Measurements from ENCODE around the gene FGF3. TPM values are rescaled to one million over a fixed set of nuclear protein-coding genes. Genes with fewer than 3 reads are reported as not detected.

Gene FGF3
- polyA plus RNA-seq, 2 donors = not detected

- no peaks in the 10 kb centered on the region for H3K9me3 ChIP-seq (ENCODE audit: control insufficient read depth in 2 of 2, insufficient read depth in 1 of 2, low read depth in 1 of 2, low read length in 1 of 2)
- peaks cover 0 to 2% of the 10 kb centered on the region in 2 donors for H3K4me1 ChIP-seq (ENCODE audit: control insufficient read depth in 2 of 2, insufficient read depth in 2 of 2, low read length in 1 of 2)
- H3K27ac ChIP-seq (ENCODE audit: low read depth in 2 of 2, low read length in 1 of 2) = no peak overlapping the region
- H3K27me3 ChIP-seq (ENCODE audit: control insufficient read depth in 1 of 2, insufficient read depth in 2 of 2, low read length in 2 of 2) = no peaks in the 10 kb centered on the region
- 48 to 58% methylated on average over 4 of the region's 4 CpGs for WGBS, 2 donors
- no peak overlapping the region for H3K4me3 ChIP-seq (ENCODE audit: low read depth in 1 of 2, low read length in 2 of 2)
- H3K36me3 ChIP-seq (ENCODE audit: control insufficient read depth in 2 of 2, insufficient read depth in 2 of 2, low read length in 1 of 2) = no peaks in the 10 kb centered on the region
Observed at GRCh38 chr11:69787457-69787856, 31.8 kb downstream of the FGF3 start.

DNA sequence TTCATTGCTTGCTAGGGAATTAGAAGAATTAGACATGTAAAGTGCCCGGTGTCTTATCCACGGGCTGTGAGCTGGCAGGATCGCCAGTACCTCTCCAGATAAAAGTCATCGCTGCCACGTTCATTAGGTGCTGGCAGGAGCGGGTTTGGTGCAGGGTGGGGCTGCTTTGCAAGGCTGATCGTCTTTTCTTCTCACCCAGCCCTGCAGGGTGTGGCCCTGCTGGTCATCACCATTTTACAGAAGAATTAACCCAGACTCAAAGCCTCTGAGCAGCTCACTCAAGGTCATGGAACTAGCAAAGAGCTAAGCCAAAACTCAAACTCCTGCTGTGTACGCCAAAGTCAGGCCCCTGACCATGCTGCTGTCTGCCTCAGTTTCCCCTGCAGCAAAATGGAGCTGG, 38.0 kb downstream of the FGF3 start:
- Histone ChIP-seq H3K27ac (ENCODE audit: low read depth in 2 of 2, low read length in 1 of 2) (no peak overlapping the region), H3K4me3 (ENCODE audit: low read depth in 1 of 2, low read length in 2 of 2) (no peak overlapping the region), H3K9me3 (ENCODE audit: control insufficient read depth in 2 of 2, insufficient read depth in 1 of 2, low read depth in 1 of 2, low read length in 1 of 2) (no peaks in the 10 kb centered on the region), H3K36me3 (ENCODE audit: control insufficient read depth in 2 of 2, insufficient read depth in 2 of 2, low read length in 1 of 2) (no peaks in the 10 kb centered on the region), H3K27me3 (ENCODE audit: control insufficient read depth in 1 of 2, insufficient read depth in 2 of 2, low read length in 2 of 2) (peaks cover 0 to 2% of the 10 kb centered on the region in 2 donors), H3K4me1 (ENCODE audit: control insufficient read depth in 2 of 2, insufficient read depth in 2 of 2, low read length in 1 of 2) (no peaks in the 10 kb centered on the region)
- WGBS, 2 donors = 56 to 57% methylated on average over 8 of the region's 8 CpGs

- WGBS, 2 donors = 86 to 88% methylated on average over 8 of the region's 8 CpGs
- no peaks in the 10 kb centered on the region for H3K36me3 ChIP-seq (ENCODE audit: control insufficient read depth in 2 of 2, insufficient read depth in 2 of 2, low read length in 1 of 2)
- H3K4me1 ChIP-seq (ENCODE audit: control insufficient read depth in 2 of 2, insufficient read depth in 2 of 2, low read length in 1 of 2) = no peaks in the 10 kb centered on the region
- H3K4me3 ChIP-seq (ENCODE audit: low read depth in 1 of 2, low read length in 2 of 2) = no peak overlapping the region
- peaks cover 0 to 5% of the 10 kb centered on the region in 2 donors for H3K9me3 ChIP-seq (ENCODE audit: control insufficient read depth in 2 of 2, insufficient read depth in 1 of 2, low read depth in 1 of 2, low read length in 1 of 2)
- peaks cover 10 to 18% of the 10 kb centered on the region in 2 donors for H3K27me3 ChIP-seq (ENCODE audit: control insufficient read depth in 1 of 2, insufficient read depth in 2 of 2, low read length in 2 of 2)
- no peak overlapping the region for H3K27ac ChIP-seq (ENCODE audit: low read depth in 2 of 2, low read length in 1 of 2)
Observed at GRCh38 chr11:69778373-69778772, 40.8 kb downstream of the FGF3 start.

DNA sequence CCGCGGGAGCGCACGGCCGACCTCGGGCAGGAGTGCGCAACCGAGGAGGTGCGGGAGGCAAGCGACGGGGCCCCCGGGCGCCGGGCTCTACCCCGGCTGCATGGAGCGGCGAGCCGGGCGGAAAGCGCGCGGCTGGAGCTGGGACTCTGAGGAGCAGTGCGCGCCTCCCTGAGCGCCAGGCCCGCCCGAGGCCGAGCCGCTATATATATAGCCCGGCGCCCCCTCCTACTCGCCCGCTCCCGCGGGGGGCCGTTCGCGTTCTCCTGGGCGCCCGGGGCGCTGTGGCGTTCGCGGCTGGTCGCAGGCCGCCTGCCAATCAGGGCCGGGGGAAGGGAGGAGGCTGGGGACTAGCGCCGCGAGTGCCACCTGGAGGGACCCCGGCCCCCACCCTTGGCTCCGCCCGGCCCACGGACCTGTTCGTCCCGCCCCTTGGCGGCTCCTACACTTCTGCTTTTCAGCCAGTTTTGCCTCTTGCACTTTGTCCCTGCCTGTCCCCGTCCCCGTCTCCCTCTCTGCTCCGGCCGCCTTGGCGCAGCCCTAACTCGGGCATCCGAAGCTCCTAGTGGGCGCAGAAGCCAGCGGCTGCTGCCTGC, 44.0 kb downstream of the FGF3 start, which contains the start of gene FGF4:
Gene FGF4, minus strand, starts transcription at position 179 of the 593 bp plus-strand sequence. CDS start 257 bp downstream, outside the sequence.
- 3 to 4% methylated on average over 46 to 66 of the region's 66 CpGs for WGBS, 2 donors
- Histone ChIP-seq H3K27ac (ENCODE audit: low read depth in 2 of 2, low read length in 1 of 2) (no peak within 1 kb of the TSS), H3K36me3 (ENCODE audit: control insufficient read depth in 2 of 2, insufficient read depth in 2 of 2, low read length in 1 of 2) (no peaks in the 10 kb centered on the region), H3K4me3 (ENCODE audit: low read depth in 1 of 2, low read length in 2 of 2) (no peak within 1 kb of the TSS), H3K4me1 (ENCODE audit: control insufficient read depth in 2 of 2, insufficient read depth in 2 of 2, low read length in 1 of 2) (no peaks in the 10 kb centered on the region), H3K27me3 (ENCODE audit: control insufficient read depth in 1 of 2, insufficient read depth in 2 of 2, low read length in 2 of 2) (peaks cover 10 to 24% of the 10 kb centered on the region in 2 donors), H3K9me3 (ENCODE audit: control insufficient read depth in 2 of 2, insufficient read depth in 1 of 2, low read depth in 1 of 2, low read length in 1 of 2) (peaks cover 0 to 7% of the 10 kb centered on the region in 2 donors)

GRCh38 chr11:69774354-69775162, 44.7 kb downstream of the FGF3 start:
- WGBS, 2 donors = 3 to 4% methylated on average over 84 to 107 of the region's 107 CpGs

DNA sequence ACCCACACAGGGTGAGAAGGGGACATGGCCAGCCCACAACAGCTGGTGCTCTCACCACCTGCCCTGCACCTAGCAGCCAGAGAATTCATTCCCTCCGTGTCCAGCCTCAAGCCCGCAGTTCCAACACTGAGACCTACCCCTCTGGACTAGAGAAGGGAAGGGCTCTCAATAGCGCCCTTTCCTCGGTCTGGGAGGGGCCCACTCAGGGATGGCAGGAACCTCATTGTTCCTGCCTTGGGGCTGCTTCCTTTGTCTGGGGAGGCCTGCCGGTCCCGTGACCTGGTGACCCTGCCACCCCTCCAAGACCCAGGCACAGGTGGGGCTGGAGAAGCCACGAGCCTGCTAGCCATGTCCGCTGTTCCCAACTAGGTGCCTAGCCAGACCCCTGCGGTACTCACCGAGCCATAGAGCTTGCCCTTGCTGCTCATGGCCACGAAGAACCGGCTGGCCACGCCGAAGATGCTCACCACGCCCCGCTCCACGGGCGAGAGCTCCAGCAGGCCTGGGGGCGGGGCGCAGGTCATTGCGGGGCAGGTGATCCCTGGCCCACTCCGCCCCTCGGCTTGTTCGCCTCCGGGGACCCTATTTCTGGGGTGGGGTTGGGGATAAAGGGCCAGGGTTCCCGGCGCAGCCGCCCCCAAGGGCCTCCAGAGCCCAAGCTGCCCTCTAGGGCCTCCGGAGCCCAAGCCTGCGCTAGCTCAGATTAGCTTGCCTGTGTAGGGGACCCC, 45.4 kb downstream of the FGF3 start:
- H3K27ac ChIP-seq (ENCODE audit: low read depth in 2 of 2, low read length in 1 of 2) = no peak overlapping the region
- no peaks in the 10 kb centered on the region for H3K4me1 ChIP-seq (ENCODE audit: control insufficient read depth in 2 of 2, insufficient read depth in 2 of 2, low read length in 1 of 2)
- H3K4me3 ChIP-seq (ENCODE audit: low read depth in 1 of 2, low read length in 2 of 2) = no peak overlapping the region
- peaks cover 4 to 9% of the 10 kb centered on the region in 2 donors for H3K9me3 ChIP-seq (ENCODE audit: control insufficient read depth in 2 of 2, insufficient read depth in 1 of 2, low read depth in 1 of 2, low read length in 1 of 2)
- H3K36me3 ChIP-seq (ENCODE audit: control insufficient read depth in 2 of 2, insufficient read depth in 2 of 2, low read length in 1 of 2) = no peaks in the 10 kb centered on the region
- WGBS, 2 donors = 11 to 16% methylated on average over 29 to 30 of the region's 30 CpGs
- H3K27me3 ChIP-seq (ENCODE audit: control insufficient read depth in 1 of 2, insufficient read depth in 2 of 2, low read length in 2 of 2) = peaks cover 15 to 24% of the 10 kb centered on the region in 2 donors

More at GRCh38 chr11:69774354-69775162, 44.7 kb downstream of the FGF3 start:
- H3K4me3 ChIP-seq (ENCODE audit: low read depth in 1 of 2, low read length in 2 of 2) = no peak overlapping the region
- H3K36me3 ChIP-seq (ENCODE audit: control insufficient read depth in 2 of 2, insufficient read depth in 2 of 2, low read length in 1 of 2) = no peaks in the 10 kb centered on the region
- no peak overlapping the region for H3K27ac ChIP-seq (ENCODE audit: low read depth in 2 of 2, low read length in 1 of 2)
- peaks cover 10 to 24% of the 10 kb centered on the region in 2 donors for H3K27me3 ChIP-seq (ENCODE audit: control insufficient read depth in 1 of 2, insufficient read depth in 2 of 2, low read length in 2 of 2)
- no peaks in the 10 kb centered on the region for H3K4me1 ChIP-seq (ENCODE audit: control insufficient read depth in 2 of 2, insufficient read depth in 2 of 2, low read length in 1 of 2)
- peaks cover 0 to 7% of the 10 kb centered on the region in 2 donors for H3K9me3 ChIP-seq (ENCODE audit: control insufficient read depth in 2 of 2, insufficient read depth in 1 of 2, low read depth in 1 of 2, low read length in 1 of 2)

GRCh38 chr11:69771466-69771865, 47.8 kb downstream of the FGF3 start:
- no peak overlapping the region for H3K4me3 ChIP-seq (ENCODE audit: low read depth in 1 of 2, low read length in 2 of 2)
- no peaks in the 10 kb centered on the region for H3K4me1 ChIP-seq (ENCODE audit: control insufficient read depth in 2 of 2, insufficient read depth in 2 of 2, low read length in 1 of 2)
- no peaks in the 10 kb centered on the region for H3K36me3 ChIP-seq (ENCODE audit: control insufficient read depth in 2 of 2, insufficient read depth in 2 of 2, low read length in 1 of 2)
- peaks cover 4 to 9% of the 10 kb centered on the region in 2 donors for H3K9me3 ChIP-seq (ENCODE audit: control insufficient read depth in 2 of 2, insufficient read depth in 1 of 2, low read depth in 1 of 2, low read length in 1 of 2)
- H3K27ac ChIP-seq (ENCODE audit: low read depth in 2 of 2, low read length in 1 of 2) = no peak overlapping the region
- peaks cover 20 to 24% of the 10 kb centered on the region in 2 donors for H3K27me3 ChIP-seq (ENCODE audit: control insufficient read depth in 1 of 2, insufficient read depth in 2 of 2, low read length in 2 of 2)
- WGBS, 2 donors = 39 to 45% methylated on average over 7 of the region's 7 CpGs

DNA sequence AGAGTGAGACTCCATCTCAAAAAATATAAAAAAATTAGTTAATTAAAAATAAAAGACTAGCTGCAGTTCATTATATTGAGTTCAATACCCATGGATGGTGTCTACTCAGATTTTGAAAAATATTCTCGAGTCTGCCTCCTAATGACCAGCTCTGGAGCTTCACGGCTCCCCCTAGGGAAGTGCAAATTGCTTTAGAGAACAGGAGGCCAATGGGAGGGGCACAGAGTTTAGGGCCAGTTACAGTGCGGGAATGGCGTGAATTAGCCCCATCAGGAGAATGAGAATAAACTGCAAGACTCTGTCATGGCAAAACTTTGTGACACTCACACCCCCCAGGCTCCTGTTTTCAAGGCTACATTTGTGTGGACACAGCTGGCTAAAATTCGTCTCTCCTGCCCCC, 48.7 kb downstream of the FGF3 start:
- no peaks in the 10 kb centered on the region for H3K4me1 ChIP-seq (ENCODE audit: control insufficient read depth in 2 of 2, insufficient read depth in 2 of 2, low read length in 1 of 2)
- H3K4me3 ChIP-seq (ENCODE audit: low read depth in 1 of 2, low read length in 2 of 2) = no peak overlapping the region
- 18 to 26% methylated on average over 5 of the region's 5 CpGs for WGBS, 2 donors
- no peak overlapping the region for H3K27ac ChIP-seq (ENCODE audit: low read depth in 2 of 2, low read length in 1 of 2)
- H3K36me3 ChIP-seq (ENCODE audit: control insufficient read depth in 2 of 2, insufficient read depth in 2 of 2, low read length in 1 of 2) = no peaks in the 10 kb centered on the region
- peaks cover 4 to 9% of the 10 kb centered on the region in 2 donors for H3K9me3 ChIP-seq (ENCODE audit: control insufficient read depth in 2 of 2, insufficient read depth in 1 of 2, low read depth in 1 of 2, low read length in 1 of 2)
- H3K27me3 ChIP-seq (ENCODE audit: control insufficient read depth in 1 of 2, insufficient read depth in 2 of 2, low read length in 2 of 2) = peaks cover 14 to 19% of the 10 kb centered on the region in 2 donors

DNA sequence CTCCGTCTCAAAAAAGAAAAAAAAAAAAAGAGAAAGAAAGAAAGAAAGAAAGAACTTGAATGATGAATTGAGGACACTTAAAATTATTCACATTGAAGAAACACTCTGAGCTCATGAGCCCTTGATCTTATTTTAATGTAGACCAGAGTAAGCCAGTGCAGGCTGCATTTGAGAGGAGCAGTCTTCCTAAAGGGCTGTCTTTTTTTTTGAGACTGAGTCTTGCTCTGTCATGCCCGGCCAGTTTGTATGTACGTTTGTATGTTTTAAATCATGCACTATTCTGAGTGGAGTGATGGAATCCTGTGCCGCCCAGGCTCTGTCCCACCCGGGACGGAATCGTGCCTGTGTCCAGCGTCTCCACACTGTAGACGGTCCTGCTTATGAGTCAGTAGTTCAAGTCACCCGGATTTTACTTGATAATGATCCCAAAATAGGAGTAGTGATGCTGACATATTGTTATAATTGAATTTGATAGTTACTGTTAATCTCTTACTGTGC, 53.7 kb downstream of the FGF3 start:
- WGBS, 2 donors = 51 to 61% methylated on average over 10 of the region's 10 CpGs
- no peak overlapping the region for H3K4me3 ChIP-seq (ENCODE audit: low read depth in 1 of 2, low read length in 2 of 2)
- H3K27ac ChIP-seq (ENCODE audit: low read depth in 2 of 2, low read length in 1 of 2) = no peak overlapping the region
- no peaks in the 10 kb centered on the region for H3K4me1 ChIP-seq (ENCODE audit: control insufficient read depth in 2 of 2, insufficient read depth in 2 of 2, low read length in 1 of 2)
- peaks cover 0 to 9% of the 10 kb centered on the region in 2 donors for H3K27me3 ChIP-seq (ENCODE audit: control insufficient read depth in 1 of 2, insufficient read depth in 2 of 2, low read length in 2 of 2)
- no peaks in the 10 kb centered on the region for H3K36me3 ChIP-seq (ENCODE audit: control insufficient read depth in 2 of 2, insufficient read depth in 2 of 2, low read length in 1 of 2)
- H3K9me3 ChIP-seq (ENCODE audit: control insufficient read depth in 2 of 2, insufficient read depth in 1 of 2, low read depth in 1 of 2, low read length in 1 of 2) = peaks cover 4 to 10% of the 10 kb centered on the region in 2 donors
